Bronchial epithelial cell (primary cell): ENCODE results near the gene WNT3. TPM values are rescaled to one million over a fixed set of nuclear protein-coding genes. Genes with fewer than 3 reads are reported as not detected.
A peak's percentile ranks its signal among the peaks of the same experiment; 100 is the strongest.

Source experiments
- DNase-seq: peaks from one replicate; pipeline ENCODE4 v3.0.0-alpha.2; 2010; ENCODE audit warnings: low read depth
- FAIRE-seq: peaks from 2 replicates; lab custom pipeline; 2011; peaks lifted over from hg19 to GRCh38; lab: Jason Lieb, UNC
- H3K27me3 ChIP-seq: 2 replicates; pipeline ENCODE4 v1.5.1; 2011; ENCODE audit warnings: low read length; ENCODE audit not compliant: control insufficient read depth, insufficient read depth
- H3K36me3 ChIP-seq: 2 replicates; pipeline ENCODE4 v1.5.1; 2011; ENCODE audit warnings: low read length; ENCODE audit not compliant: control insufficient read depth, insufficient read depth
- H3K4me3 ChIP-seq: 2 replicates; pipeline ENCODE4 v1.5.1; 2011; ENCODE audit warnings: mild to moderate bottlenecking, low read depth, low read length, control low read depth
- CTCF ChIP-seq: IDR thresholded peaks from 2 replicates; pipeline ENCODE4 v1.5.1; 2011; ENCODE audit warnings: mild to moderate bottlenecking, moderate library complexity, low read length, control low read depth, inconsistent platforms; ENCODE audit not compliant: insufficient read depth, severe bottlenecking
- total RNA-seq: library from RNA; depleted of rRNA; stranded (reverse); fragments of >200 nt; gene quantifications from 2 replicates; pipeline ENCODE4 v1.2.1, GENCODE V29; 2014

WNT3 gene
- total RNA-seq, 1 donor from 2014 or later, result 0.79 TPM

DNA sequence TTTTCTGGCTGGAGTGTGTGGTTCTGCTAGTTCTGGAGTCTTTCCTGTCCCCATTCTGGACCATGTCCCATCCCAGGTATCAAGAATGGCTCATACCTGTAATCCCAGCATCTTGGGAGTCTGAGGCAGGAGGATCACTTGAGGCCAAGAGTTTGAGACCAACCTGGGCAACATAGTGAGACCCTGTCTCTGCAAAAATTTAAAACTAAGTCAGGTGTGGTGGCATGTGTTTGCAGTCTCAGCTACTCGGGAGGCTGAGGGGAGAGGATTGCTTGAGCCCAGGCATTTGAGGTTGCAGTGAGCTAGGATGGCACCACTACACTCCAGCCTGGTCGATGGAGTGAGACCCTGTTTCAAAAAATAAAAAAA is 15.3 kb upstream of the WNT3 start:
- no peak overlapping the region for H3K4me3 ChIP-seq
- no peak for FAIRE-seq
- H3K36me3 ChIP-seq, result no peaks in the 10 kb centered on the region
- no peak for TF ChIP-seq CTCF
- H3K27me3 ChIP-seq, result no peaks in the 10 kb centered on the region
- no peak for DNase-seq

DNA sequence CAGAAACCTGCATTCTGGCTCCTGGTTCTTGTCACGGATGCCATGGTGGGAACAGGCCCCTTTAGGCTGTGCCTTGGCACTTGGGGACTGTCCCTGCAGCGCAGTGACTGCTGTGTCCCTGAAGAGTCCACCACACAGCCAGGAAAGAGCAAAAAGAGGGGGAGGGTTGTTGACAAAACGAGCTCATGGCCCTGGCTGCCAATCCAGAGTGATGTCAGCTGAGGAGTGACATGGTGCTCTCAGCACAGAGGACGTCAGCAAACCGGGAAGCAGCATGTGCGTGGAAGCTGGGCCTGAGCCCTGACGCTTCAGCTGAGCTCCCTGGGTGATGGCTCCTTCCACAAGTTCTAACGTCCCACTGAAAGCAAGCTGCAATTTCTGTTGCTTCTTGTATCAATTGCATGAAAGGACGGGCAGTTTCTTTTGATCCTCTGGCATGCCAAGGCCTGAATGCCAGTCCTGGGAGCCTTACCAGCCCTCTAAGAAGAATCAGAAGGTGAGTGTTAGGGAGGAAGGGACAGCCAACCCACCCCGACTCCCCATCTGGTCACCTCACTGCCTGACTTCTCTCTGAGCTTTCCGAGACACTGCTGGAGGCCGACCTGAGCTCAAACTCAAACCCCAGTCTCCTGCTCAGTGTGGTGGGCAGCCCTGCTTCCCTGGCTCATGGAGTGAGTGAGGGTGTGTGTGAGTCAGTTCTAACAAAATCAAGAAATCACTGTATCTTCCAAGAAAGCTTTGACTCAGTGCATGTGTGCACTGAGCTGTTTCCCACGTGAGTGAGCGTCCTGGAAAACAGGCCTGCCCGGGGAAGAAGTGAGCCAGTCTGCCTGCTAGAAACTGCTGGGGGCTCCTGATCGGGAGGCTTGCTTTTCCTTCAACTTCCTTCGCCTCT is 14.7 kb upstream of the WNT3 start:
- no peak for TF ChIP-seq CTCF
- Histone ChIP-seq H3K27me3 (no peaks in the 10 kb centered on the region), H3K4me3 (no peak overlapping the region), H3K36me3 (no peaks in the 10 kb centered on the region)
- FAIRE-seq (no peak), DNase-seq (peak; percentile 46)

DNA sequence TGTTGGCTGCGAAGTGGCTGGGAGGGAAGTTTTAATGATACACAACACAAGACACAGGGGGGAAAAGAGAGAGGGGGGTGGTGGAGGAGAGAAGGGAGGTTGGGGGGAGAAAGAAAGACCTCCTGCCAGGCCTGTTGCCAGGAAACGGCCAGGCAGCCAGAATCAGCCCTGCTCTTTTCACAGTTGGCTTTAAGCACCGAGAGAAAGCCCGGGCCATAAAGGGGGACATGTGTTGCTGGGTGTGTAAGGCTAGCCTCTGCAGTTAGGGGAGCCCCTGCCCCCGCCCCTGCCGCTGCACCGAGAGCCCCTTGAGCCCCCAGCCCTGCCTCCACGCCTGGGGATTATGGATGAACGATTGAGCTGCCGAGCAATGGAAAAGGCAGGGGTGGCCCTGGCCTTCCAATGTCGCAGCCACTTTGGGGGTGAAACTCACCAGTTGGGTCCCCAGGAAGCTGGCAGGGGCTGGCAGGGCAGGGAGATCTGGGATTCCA is 13.9 kb upstream of the WNT3 start:
- H3K36me3 ChIP-seq, result no peaks in the 10 kb centered on the region
- no peak for TF ChIP-seq CTCF
- FAIRE-seq (no peak), DNase-seq (no peak)
- H3K4me3 ChIP-seq, result no peak overlapping the region
- H3K27me3 ChIP-seq, result no peaks in the 10 kb centered on the region

DNA sequence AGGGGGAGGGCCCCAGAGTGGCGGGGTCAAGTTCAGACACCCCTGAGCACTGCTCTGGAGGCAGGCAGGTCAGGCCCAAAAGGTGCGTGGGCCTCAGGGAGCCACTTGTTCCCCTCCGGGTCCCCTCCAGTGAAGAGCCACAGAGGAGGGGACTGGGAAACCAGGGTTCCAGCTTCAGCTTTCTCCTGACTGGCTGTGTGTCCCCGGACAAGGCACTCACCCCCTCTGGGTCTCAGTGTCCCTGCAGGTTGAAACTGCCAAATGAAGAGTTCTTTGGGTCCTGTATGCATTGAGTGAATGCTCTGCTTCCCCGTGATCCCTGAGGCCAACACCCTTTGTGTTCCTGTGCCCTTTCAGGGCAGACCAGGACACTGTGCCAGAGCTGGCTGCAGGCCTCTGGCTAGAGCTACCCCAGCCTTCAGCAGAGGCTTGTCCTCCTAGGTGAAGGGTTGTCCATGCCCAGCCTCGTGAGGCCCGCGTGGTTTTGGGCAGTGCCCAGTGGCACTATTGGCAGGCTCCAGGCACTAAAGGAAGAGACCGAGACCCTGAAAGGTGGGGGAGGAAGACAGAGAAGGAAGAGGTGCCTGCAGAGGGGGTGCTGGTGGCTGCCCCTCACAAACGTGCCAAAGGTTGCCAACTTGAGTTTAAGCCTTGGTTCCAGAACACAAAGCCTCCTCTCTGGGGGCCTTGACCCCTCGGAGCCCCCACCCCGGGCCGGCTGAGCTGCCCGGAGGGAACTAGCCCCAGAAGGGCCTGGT is 13.3 kb upstream of the WNT3 start:
- FAIRE-seq, result no peak
- no peak overlapping the region for H3K4me3 ChIP-seq
- TF ChIP-seq CTCF, result no peak

DNA sequence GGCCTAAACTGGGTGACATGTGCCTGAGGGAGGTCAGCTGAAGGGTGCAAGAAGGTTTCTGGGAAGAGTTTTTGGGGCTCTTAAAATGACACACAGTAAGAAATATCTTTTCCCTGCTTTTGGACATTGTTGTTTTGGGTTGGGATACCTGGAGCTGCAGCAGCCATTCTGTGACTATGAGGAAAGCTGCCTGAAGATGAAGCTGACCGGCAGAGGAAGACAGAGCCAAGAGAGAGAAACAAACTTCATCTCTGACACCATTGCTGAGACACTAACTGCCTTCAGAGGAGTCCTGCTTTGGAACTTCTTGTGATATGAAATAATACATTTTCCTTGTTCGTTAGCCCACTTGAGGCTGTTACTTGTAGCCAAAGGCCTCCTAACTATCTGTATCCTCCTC is 8.8 kb upstream of the WNT3 start:
- Histone ChIP-seq H3K4me3 (no peak overlapping the region), H3K36me3 (no peaks in the 10 kb centered on the region), H3K27me3 (peaks cover 1% of the 10 kb centered on the region)
- DNase-seq (no peak), FAIRE-seq (peak; percentile 18)
- no peak for TF ChIP-seq CTCF

More for the DNA sequence above, 13.3 kb upstream of the WNT3 start:
- Histone ChIP-seq H3K27me3 (no peaks in the 10 kb centered on the region), H3K36me3 (no peaks in the 10 kb centered on the region)
- DNase-seq, result no peak
